T-cell (primary cell): Measurements from ENCODE around the gene REELD1. TPM values are rescaled to one million over a fixed set of nuclear protein-coding genes. Genes with fewer than 3 reads are reported as not detected.
A peak's percentile ranks its signal among the peaks of the same experiment; 100 is the strongest.

Experiments
- ATAC-seq, 4 experiments: fragments of 200-7000 bp in 3 of 4; fragments of 150-1000 bp in 1 of 4; cut with Tn5 transposase; replicated peaks in 1 of 4; 1 replicate in 3 of 4; 2 replicates in 1 of 4; pipeline ENCODE4 v1.10.0; 2021; ENCODE audit warnings: moderate library complexity in 3 of 4, mild to moderate bottlenecking in 2 of 4, moderate number of reproducible peaks in 1 of 4
- CTCF ChIA-PET, 2 donors: fragments of 300-600 bp; sonication (Branson Sonifier 250); formaldehyde crosslinking; loops; one replicate each; lab custom pipeline; 2022; ENCODE audit warnings: antibody characterized with exemption in 2 of 2; lab: Charles Lee
- POLR2A ChIA-PET, 2 donors: fragments of 300-600 bp; sonication (Branson Sonifier 250); formaldehyde crosslinking; loops; one replicate each; lab custom pipeline; 2022; ENCODE audit warnings: antibody characterized with exemption in 2 of 2; lab: Charles Lee
- DNase-seq, 35 experiments: peaks; one replicate each; pipeline versions ENCODE4 v3.0.0 to v3.0.0-alpha.2; 2013 to 2023
- H3K27ac ChIP-seq: one replicate; pipeline ENCODE4 v1.5.1; 2013; ENCODE audit warnings: low read length
- H3K27me3 ChIP-seq, 2 experiments: replicated peaks in 1 of 2; 1 replicate in 1 of 2; 2 replicates in 1 of 2; pipeline versions ENCODE4 v1.6.1 to v1.7.0; 2013; ENCODE audit warnings: low read length in 1 of 2, mixed read lengths in 1 of 2; ENCODE audit not compliant: control insufficient read depth in 2 of 2, insufficient read depth in 2 of 2; ENCODE audit errors: extremely low read depth in 1 of 2
- H3K36me3 ChIP-seq, 2 donors: 1 replicate in 1 of 2; 2 replicates in 1 of 2; pipeline versions ENCODE4 v1.6.1 to v1.7.0; 2013; ENCODE audit warnings: low read length in 1 of 2; ENCODE audit not compliant: control insufficient read depth in 2 of 2, insufficient read depth in 1 of 2; ENCODE audit errors: extremely low read depth in 1 of 2
- H3K4me1 ChIP-seq, 2 experiments: 1 replicate in 1 of 2; 2 replicates in 1 of 2; pipeline versions ENCODE4 v1.6.1 to v1.7.0; 2013; ENCODE audit warnings: low read length in 2 of 2, mixed read lengths in 1 of 2; ENCODE audit not compliant: insufficient read depth in 2 of 2, control insufficient read depth in 1 of 2; ENCODE audit errors: extremely low read depth in 1 of 2
- H3K4me3 ChIP-seq, 2 donors: 1 replicate in 1 of 2; 2 replicates in 1 of 2; pipeline versions ENCODE4 v1.5.1 to v1.7.0; 2013; ENCODE audit warnings: mild to moderate bottlenecking in 2 of 2, low read length in 1 of 2, moderate library complexity in 1 of 2; ENCODE audit not compliant: control insufficient read depth in 1 of 2; ENCODE audit errors: extremely low read depth in 1 of 2
- H3K9me3 ChIP-seq: 2 replicates; pipeline ENCODE4 v1.7.0; 2013
- H3K27ac Mint-ChIP-seq, 2 donors: one replicate each; pipeline ENCODE4 v1.8.0; 2020 to 2021; ENCODE audit warnings: mild to moderate bottlenecking in 2 of 2, mixed read lengths in 2 of 2
- H3K27me3 Mint-ChIP-seq, 2 donors: one replicate each; pipeline ENCODE4 v1.8.0; 2021 to 2022; ENCODE audit warnings: mixed read lengths in 2 of 2
- H3K36me3 Mint-ChIP-seq: one replicate; pipeline ENCODE4 v1.8.0; 2021; ENCODE audit warnings: mixed read lengths
- H3K4me1 Mint-ChIP-seq, 3 donors: one replicate each; pipeline ENCODE4 v1.8.0; 2020 to 2022; ENCODE audit warnings: mixed read lengths in 3 of 3, mild to moderate bottlenecking in 1 of 3
- H3K4me3 Mint-ChIP-seq, 3 donors: one replicate each; pipeline ENCODE4 v1.8.0; 2020 to 2022; ENCODE audit warnings: mild to moderate bottlenecking in 3 of 3, mixed read lengths in 3 of 3, moderate library complexity in 3 of 3
- H3K9me3 Mint-ChIP-seq, 3 donors: one replicate each; pipeline ENCODE4 v1.8.0; 2020 to 2022; ENCODE audit warnings: mixed read lengths in 3 of 3
- WGBS: methylation state at CpG from one replicate; pipeline ENCODE4 v1.1.5; 2013; ENCODE audit warnings: missing lambda C conversion rate; ENCODE audit not compliant: insufficient coverage; 5-methylcytosine and 5-hydroxymethylcytosine counted together
- total RNA-seq, 35 experiments: library from RNA in 6 of 35; stranded (reverse) in 6 of 35; fragments of 120-200 nt in 1 of 35; gene quantifications; one replicate each; pipeline versions ENCODE4 v1.2.1 to v1.2.4 and lab custom pipeline; 2013 to 2026

REELD1 gene
- total RNA-seq, 5 donors from 2014 or later (not counting 1 experiment from before 2014, with no cell fraction given) = 0.65 to 2.0 (median 1.4) TPM

DNA sequence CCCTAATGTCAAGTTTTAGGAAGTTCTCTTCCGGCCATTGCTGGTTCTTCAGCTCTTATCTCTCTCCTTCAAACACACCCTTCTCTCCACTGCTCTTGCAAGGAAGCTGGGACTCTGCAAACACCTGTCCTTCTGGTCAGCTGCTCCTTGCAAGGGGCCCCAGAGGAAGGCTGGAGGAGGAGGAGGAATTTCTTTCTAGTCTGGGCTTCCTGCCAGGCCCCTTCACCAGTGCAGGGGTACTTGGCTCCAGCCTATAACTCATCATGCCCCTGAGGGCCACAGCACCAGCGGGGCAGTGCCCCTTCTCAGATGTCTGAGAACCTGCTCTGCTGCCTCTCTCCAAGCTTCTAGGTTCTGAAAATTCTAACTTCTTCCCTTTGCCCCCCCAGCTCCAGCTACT, 46.7 kb downstream of the REELD1 start:
- ChIA-PET CTCF (interaction anchor here in 1 of 2 donors (0.8 kb wide), 1 partner anchor 17 kb away, joined by 4 read pairs; no protein-coding TSS in a partner anchor), POLR2A (no interaction called here)
- Histone ChIP-seq H3K27me3 (no peaks in the 10 kb centered on the region), H3K4me3 (no peak overlapping the region), H3K27ac (no peak overlapping the region), H3K4me1 (no peaks in the 10 kb centered on the region), H3K9me3 (no peaks in the 10 kb centered on the region), H3K36me3 (no peaks in the 10 kb centered on the region)
- DNase-seq (no peak), ATAC-seq (no peak)
- 100% methylated on average over 1 of the region's 2 CpGs for WGBS
- H3K27me3 Mint-ChIP-seq = no peaks in the 10 kb centered on the region
- H3K4me3 Mint-ChIP-seq = no peak overlapping the region
- H3K9me3 Mint-ChIP-seq = no peaks in the 10 kb centered on the region
- peaks cover 40% of the 10 kb centered on the region for H3K36me3 Mint-ChIP-seq
- no peaks in the 10 kb centered on the region for H3K4me1 Mint-ChIP-seq
- peak overlapping the region in 1 of 2 donors; percentile 62 for H3K27ac Mint-ChIP-seq

- H3K27me3 ChIP-seq = no peaks in the 10 kb centered on the region
- no peak overlapping the region for H3K27ac ChIP-seq
- no peak overlapping the region for H3K27ac Mint-ChIP-seq
- H3K27me3 Mint-ChIP-seq = no peaks in the 10 kb centered on the region
- H3K4me3 Mint-ChIP-seq = no peak overlapping the region
- H3K9me3 Mint-ChIP-seq = no peaks in the 10 kb centered on the region
- POLR2A ChIA-PET = no interaction called here
- DNase-seq (no peak), ATAC-seq (no peak)
- no peaks in the 10 kb centered on the region for H3K4me1 Mint-ChIP-seq
- no peaks in the 10 kb centered on the region for H3K36me3 ChIP-seq
- H3K36me3 Mint-ChIP-seq = peaks cover 25% of the 10 kb centered on the region
- H3K4me3 ChIP-seq = no peak overlapping the region
- no peaks in the 10 kb centered on the region for H3K9me3 ChIP-seq
- no peaks in the 10 kb centered on the region for H3K4me1 ChIP-seq
- CTCF ChIA-PET = interaction anchor here in 1 of 2 donors (0.6 kb wide), 1 partner anchor 1419 kb away, joined by 3 read pairs; no protein-coding TSS in a partner anchor
Measured at GRCh38 chr4:146263793-146264192, 49.5 kb downstream of the REELD1 start.

DNA sequence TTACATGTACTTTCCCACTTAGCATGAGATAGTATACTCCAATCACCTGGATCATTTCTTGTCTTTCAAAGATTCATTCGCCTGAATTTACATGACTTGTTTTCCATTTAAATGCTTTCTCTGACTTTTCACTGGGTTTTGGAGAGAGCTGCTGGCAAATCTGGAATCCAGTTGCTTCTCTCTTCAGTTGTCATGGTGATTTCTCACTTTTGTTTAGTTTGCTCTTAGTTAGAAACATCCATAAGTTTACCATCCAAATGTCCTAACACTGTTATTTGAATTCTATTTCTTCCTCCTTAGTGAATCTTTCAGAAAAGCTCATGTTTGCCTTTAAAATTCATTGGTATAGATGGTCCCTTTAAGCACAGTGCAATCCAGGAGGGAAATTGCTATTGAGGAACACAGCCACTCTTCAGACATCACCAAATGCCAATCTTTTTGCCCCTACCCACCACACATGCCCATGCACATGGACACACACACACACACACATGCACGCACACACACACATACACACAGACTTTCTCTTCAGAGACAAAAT, 51.7 kb downstream of the REELD1 start:
- no peaks in the 10 kb centered on the region for H3K27me3 Mint-ChIP-seq
- WGBS = 100% methylated on average over 1 of the region's 2 CpGs
- DNase-seq = no peak
- ChIA-PET POLR2A (no interaction called here), CTCF (no interaction called here)
- no peaks in the 10 kb centered on the region for H3K4me1 ChIP-seq
- H3K36me3 Mint-ChIP-seq = peaks cover 34% of the 10 kb centered on the region
- H3K36me3 ChIP-seq = no peaks in the 10 kb centered on the region
- H3K4me3 ChIP-seq = no peak overlapping the region
- no peak overlapping the region for H3K4me3 Mint-ChIP-seq
- H3K9me3 ChIP-seq = no peaks in the 10 kb centered on the region
- no peak for ATAC-seq
- no peak overlapping the region for H3K27ac Mint-ChIP-seq
- H3K4me1 Mint-ChIP-seq = no peaks in the 10 kb centered on the region
- no peaks in the 10 kb centered on the region for H3K27me3 ChIP-seq
- H3K27ac ChIP-seq = no peak overlapping the region
- no peaks in the 10 kb centered on the region for H3K9me3 Mint-ChIP-seq

- H3K9me3 ChIP-seq = no peaks in the 10 kb centered on the region
- H3K9me3 Mint-ChIP-seq = no peaks in the 10 kb centered on the region
- CTCF ChIA-PET = interaction anchor here in 1 of 2 donors (0.6 kb wide), 1 partner anchor 114 kb away, joined by 3 read pairs; no protein-coding TSS in a partner anchor
- no peaks in the 10 kb centered on the region for H3K27me3 Mint-ChIP-seq
- no peak for DNase-seq
- no peak overlapping the region for H3K4me3 Mint-ChIP-seq
- POLR2A ChIA-PET = no interaction called here
- no peaks in the 10 kb centered on the region for H3K4me1 Mint-ChIP-seq
- peaks cover 35% of the 10 kb centered on the region for H3K36me3 Mint-ChIP-seq
- H3K27ac ChIP-seq = no peak overlapping the region
- H3K27me3 ChIP-seq = no peaks in the 10 kb centered on the region
- no peaks in the 10 kb centered on the region for H3K4me1 ChIP-seq
- H3K27ac Mint-ChIP-seq = no peak overlapping the region
- ATAC-seq = no peak
- no peaks in the 10 kb centered on the region for H3K36me3 ChIP-seq
- 80% methylated on average over 1 of the region's 5 CpGs for WGBS
- H3K4me3 ChIP-seq = no peak overlapping the region
Measured at GRCh38 chr4:146267826-146268225, 53.5 kb downstream of the REELD1 start.

GRCh38 chr4:146269228-146269653, 54.9 kb downstream of the REELD1 start:
- no peak overlapping the region for H3K4me3 ChIP-seq
- H3K27ac Mint-ChIP-seq = no peak overlapping the region
- H3K27me3 Mint-ChIP-seq = no peaks in the 10 kb centered on the region

GRCh38 chr4:146271466-146271865, 57.1 kb downstream of the REELD1 start:
- no peaks in the 10 kb centered on the region for H3K27me3 ChIP-seq
- ChIA-PET CTCF (no interaction called here), POLR2A (no interaction called here)
- H3K4me1 Mint-ChIP-seq = no peaks in the 10 kb centered on the region
- no peaks in the 10 kb centered on the region for H3K36me3 ChIP-seq
- 98% methylated on average over 3 of the region's 3 CpGs for WGBS
- H3K9me3 Mint-ChIP-seq = no peaks in the 10 kb centered on the region
- H3K27me3 Mint-ChIP-seq = no peaks in the 10 kb centered on the region
- H3K4me3 ChIP-seq = no peak overlapping the region
- H3K9me3 ChIP-seq = no peaks in the 10 kb centered on the region
- no peaks in the 10 kb centered on the region for H3K4me1 ChIP-seq
- no peak for ATAC-seq
- H3K27ac Mint-ChIP-seq = no peak overlapping the region
- DNase-seq = no peak
- H3K36me3 Mint-ChIP-seq = peaks cover 26% of the 10 kb centered on the region
- no peak overlapping the region for H3K27ac ChIP-seq
- no peak overlapping the region for H3K4me3 Mint-ChIP-seq

More at GRCh38 chr4:146269228-146269653, 54.9 kb downstream of the REELD1 start:
- ChIA-PET POLR2A (no interaction called here), CTCF (no interaction called here)
- Histone ChIP-seq H3K27ac (no peak overlapping the region), H3K4me1 (no peaks in the 10 kb centered on the region), H3K27me3 (no peaks in the 10 kb centered on the region), H3K9me3 (no peaks in the 10 kb centered on the region), H3K36me3 (no peaks in the 10 kb centered on the region)
- no peaks in the 10 kb centered on the region for H3K4me1 Mint-ChIP-seq
- WGBS = no CpG with 5 or more reads among the region's 2 CpGs
- DNase-seq = no peak
- ATAC-seq = no peak
- H3K4me3 Mint-ChIP-seq = no peak overlapping the region
- H3K36me3 Mint-ChIP-seq = peaks cover 26% of the 10 kb centered on the region
- no peaks in the 10 kb centered on the region for H3K9me3 Mint-ChIP-seq
